Measurements from ENCODE around the gene RAB3C. TPM values are rescaled to one million over a fixed set of nuclear protein-coding genes. Genes with fewer than 3 reads are reported as not detected.

Gene RAB3C
- total RNA-seq, 4 donors from 2014 or later = 0.09 to 0.38 (median 0.21) TPM; not detected in 1

DNA sequence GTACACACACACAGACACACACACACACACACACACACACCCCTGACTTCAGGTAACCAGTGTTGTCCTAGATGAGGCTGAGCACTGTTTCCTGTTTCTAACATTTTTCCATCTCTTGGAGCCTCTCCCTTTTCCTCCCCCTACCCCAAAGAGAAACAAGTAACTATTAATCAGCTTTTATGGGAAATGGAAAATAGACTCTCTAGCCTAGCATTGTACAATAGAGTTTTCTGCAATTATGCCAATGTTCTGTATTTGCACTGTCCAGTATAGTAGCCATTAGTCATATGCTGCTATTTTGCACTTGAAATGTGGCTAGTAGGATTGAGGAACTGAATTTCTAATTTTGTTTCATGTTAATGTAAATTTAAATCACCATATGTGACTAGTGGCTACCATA, 33.1 kb downstream of the RAB3C start:
- H3K27ac ChIP-seq = no peak overlapping the region
- intact Hi-C loops (cut with DNase I) = no loop called here
- H3K27me3 ChIP-seq = no peaks in the 10 kb centered on the region

DNA sequence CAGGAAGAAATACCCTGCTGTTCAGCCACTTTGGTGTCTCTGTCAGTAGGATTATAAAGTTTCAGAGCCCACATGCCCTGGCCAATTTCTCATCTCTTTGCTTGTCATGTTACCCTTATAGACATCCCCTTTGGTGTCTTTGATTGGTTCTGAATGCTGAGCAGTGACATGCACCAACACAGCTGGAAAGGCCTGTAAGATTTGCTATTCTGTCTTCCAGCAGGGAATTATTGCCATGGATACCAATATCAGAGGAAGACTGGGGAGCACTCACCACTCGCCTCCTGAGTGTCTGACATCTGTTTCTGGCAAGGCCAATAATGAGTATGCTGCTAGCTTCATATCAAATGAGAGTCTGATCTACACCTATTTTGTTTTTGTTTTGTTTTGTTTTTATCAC, 34.4 kb downstream of the RAB3C start:
- H3K27ac ChIP-seq = no peak overlapping the region
- no peaks in the 10 kb centered on the region for H3K9me3 ChIP-seq
- 63 to 64% methylated on average over 1 of the region's 1 CpG for WGBS, 2 donors
- no peaks in the 10 kb centered on the region for H3K27me3 ChIP-seq
- no peak overlapping the region for H3K4me3 ChIP-seq
- DNase-seq = no peak
- TF ChIP-seq POLR2A (IDR thresholded peaks at IDR 0.05) = no peak
- TF ChIP-seq, protein P1, sequence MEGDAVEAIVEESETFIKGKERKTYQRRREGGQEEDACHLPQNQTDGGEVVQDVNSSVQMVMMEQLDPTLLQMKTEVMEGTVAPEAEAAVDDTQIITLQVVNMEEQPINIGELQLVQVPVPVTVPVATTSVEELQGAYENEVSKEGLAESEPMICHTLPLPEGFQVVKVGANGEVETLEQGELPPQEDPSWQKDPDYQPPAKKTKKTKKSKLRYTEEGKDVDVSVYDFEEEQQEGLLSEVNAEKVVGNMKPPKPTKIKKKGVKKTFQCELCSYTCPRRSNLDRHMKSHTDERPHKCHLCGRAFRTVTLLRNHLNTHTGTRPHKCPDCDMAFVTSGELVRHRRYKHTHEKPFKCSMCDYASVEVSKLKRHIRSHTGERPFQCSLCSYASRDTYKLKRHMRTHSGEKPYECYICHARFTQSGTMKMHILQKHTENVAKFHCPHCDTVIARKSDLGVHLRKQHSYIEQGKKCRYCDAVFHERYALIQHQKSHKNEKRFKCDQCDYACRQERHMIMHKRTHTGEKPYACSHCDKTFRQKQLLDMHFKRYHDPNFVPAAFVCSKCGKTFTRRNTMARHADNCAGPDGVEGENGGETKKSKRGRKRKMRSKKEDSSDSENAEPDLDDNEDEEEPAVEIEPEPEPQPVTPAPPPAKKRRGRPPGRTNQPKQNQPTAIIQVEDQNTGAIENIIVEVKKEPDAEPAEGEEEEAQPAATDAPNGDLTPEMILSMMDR (IDR thresholded peaks at IDR 0.05) = no peak
- H3K4me1 ChIP-seq = no peaks in the 10 kb centered on the region
- H3K36me3 ChIP-seq = no peaks in the 10 kb centered on the region
- intact Hi-C loops (cut with DNase I) = no loop called here

More for the DNA sequence above, 33.1 kb downstream of the RAB3C start:
- no peak for DNase-seq
- no peaks in the 10 kb centered on the region for H3K9me3 ChIP-seq
- no peaks in the 10 kb centered on the region for H3K36me3 ChIP-seq
- no peak overlapping the region for H3K4me3 ChIP-seq
- TF ChIP-seq POLR2A (IDR thresholded peaks at IDR 0.05) = no peak
- TF ChIP-seq, protein P1 (IDR thresholded peaks at IDR 0.05) = no peak
- H3K4me1 ChIP-seq = no peaks in the 10 kb centered on the region

DNA sequence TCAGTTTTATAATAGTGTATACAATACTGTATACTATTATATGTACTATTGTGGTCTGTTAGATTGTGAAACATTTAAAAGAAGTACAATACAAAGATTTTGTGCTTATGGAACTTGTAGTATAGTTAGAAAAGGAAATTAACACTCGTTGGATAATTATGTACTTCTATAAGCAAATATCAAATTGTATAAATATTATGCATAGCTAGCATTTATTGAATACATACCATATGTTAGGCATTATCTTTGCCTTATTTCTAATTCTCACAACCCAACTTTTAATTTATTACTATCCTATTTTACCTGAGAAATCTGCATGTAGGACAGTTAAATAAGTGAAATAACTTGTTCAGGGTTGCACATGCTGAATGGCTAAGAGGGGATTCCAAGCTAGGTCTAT, 37.5 kb downstream of the RAB3C start:
- TF ChIP-seq POLR2A (IDR thresholded peaks at IDR 0.05) = no peak
- TF ChIP-seq, protein P1 (IDR thresholded peaks at IDR 0.05) = no peak
- no peak overlapping the region for H3K4me3 ChIP-seq
- intact Hi-C loops (cut with DNase I) = no loop called here
- H3K9me3 ChIP-seq = no peaks in the 10 kb centered on the region
- no peak for DNase-seq
- H3K4me1 ChIP-seq = no peaks in the 10 kb centered on the region
- WGBS, 2 donors = 37 to 45% methylated on average over 1 of the region's 1 CpG
- no peak overlapping the region for H3K27ac ChIP-seq
- H3K27me3 ChIP-seq = no peaks in the 10 kb centered on the region
- no peaks in the 10 kb centered on the region for H3K36me3 ChIP-seq

DNA sequence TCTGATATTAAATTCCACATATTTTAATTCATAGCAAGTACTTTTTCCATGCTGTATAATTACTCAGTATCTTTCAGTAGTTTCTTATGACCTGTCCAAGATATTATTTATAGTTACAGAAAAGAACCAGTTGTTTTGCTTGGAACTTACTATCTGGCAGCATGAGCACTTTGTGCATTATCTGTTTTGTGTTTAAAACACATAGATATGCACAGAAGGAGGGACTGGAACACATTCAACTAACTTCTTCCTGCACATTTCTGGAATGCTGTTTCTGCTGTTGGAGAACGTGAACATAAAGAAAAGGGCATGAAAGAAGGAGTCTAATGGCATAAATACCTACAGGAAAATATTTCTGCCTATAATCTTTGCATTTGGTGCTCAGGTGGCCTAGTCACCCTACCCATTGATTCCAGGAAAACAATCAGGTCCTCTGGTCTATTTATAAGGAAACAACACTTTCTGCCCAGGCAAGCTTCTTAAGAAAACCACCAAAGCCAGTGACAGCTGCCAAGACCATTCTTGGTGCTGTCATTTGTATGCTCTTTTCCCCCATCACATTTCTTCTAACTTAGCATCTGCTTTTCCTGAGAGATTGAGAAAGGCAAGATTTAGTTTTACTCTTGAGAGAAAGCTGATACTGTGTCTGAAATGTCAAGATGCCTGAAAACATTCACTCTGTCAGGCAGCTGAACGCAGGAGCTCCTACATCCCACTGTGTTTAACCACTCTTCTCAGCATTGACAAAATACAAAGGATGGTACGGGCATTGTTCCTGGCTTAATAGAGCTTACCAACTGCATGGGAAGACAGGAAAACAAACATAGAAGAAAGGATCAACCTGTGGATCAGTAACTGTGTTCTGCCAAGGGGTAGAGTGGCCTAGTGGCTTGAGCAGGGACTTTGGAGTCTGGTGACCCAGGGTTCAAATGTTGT, 40.3 kb downstream of the RAB3C start:
- Histone ChIP-seq H3K9me3 (no peaks in the 10 kb centered on the region), H3K4me1 (no peaks in the 10 kb centered on the region), H3K27me3 (no peaks in the 10 kb centered on the region), H3K4me3 (no peak overlapping the region), H3K27ac (no peak overlapping the region), H3K36me3 (no peaks in the 10 kb centered on the region)
- no peak for DNase-seq
- intact Hi-C loops (cut with DNase I) = no loop called here
- 49 to 66% methylated on average over 3 of the region's 3 CpGs for WGBS, 2 donors
- TF ChIP-seq, protein P1 (IDR thresholded peaks at IDR 0.05) = no peak
- TF ChIP-seq POLR2A (IDR thresholded peaks at IDR 0.05) = no peak

DNA sequence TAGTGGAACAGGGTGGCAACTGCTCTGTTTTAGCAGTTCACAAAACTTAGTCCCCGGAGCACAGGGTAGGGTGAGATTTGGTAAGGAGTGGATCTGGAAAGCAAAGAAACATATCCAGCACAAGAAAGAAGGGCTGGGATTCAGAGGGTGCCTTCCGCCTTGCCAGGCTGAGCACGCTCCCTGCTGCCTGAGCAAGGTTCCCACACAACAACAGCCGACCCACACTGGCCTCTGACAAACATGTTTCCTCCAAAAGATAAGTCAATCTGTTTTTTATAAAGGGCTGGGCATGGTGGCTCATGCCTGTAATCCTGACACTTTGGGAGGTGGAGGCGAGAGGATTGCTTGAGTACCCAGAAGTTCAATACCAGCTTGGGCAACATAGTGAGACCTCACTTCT, 45.8 kb downstream of the RAB3C start:
- Histone ChIP-seq H3K4me1 (no peaks in the 10 kb centered on the region), H3K27ac (no peak overlapping the region)
- intact Hi-C loops (cut with DNase I) = no loop called here

More for the DNA sequence above, 45.8 kb downstream of the RAB3C start:
- WGBS, 2 donors = 70 to 85% methylated on average over 4 to 5 of the region's 5 CpGs
- Histone ChIP-seq H3K9me3 (no peaks in the 10 kb centered on the region), H3K27me3 (no peaks in the 10 kb centered on the region), H3K36me3 (no peaks in the 10 kb centered on the region), H3K4me3 (no peak overlapping the region)
- no peak for DNase-seq
- no peak for TF ChIP-seq POLR2A (IDR thresholded peaks at IDR 0.05)
- TF ChIP-seq, protein P1 (IDR thresholded peaks at IDR 0.05) = no peak
